Omental fat pad (tissue), 4 donors: ENCODE data around the gene COX6B2. TPM values are rescaled to one million over a fixed set of nuclear protein-coding genes. Genes with fewer than 3 reads are reported as not detected.

ENCODE experiments used
- ATAC-seq: fragments of 150-250 bp; one replicate; pipeline ENCODE4 v1.9.1; 2016; ENCODE audit warnings: mild to moderate bottlenecking, moderate library complexity; ENCODE audit not compliant: low FRiP score
- DNase-seq: peaks from one replicate; pipeline ENCODE4 v3.0.0-alpha.2; 2019; ENCODE audit warnings: low spot score
- CTCF ChIP-seq, 3 donors: fragments of 450-650 bp; IDR thresholded peaks; one replicate each; pipeline ENCODE4 v1.5.1; 2016 to 2017; ENCODE audit warnings: antibody characterized with exemption in 3 of 3, mild to moderate bottlenecking in 3 of 3, moderate library complexity in 2 of 3
- total RNA-seq, 4 donors: library from RNA; depleted of rRNA; stranded (reverse); fragments of >200 nt; gene quantifications; one replicate each; pipeline ENCODE4 v1.1.0, GENCODE V29; 2016

COX6B2 gene
- total RNA-seq, 4 donors from 2014 or later: 0.56 TPM; not detected in 3

DNA sequence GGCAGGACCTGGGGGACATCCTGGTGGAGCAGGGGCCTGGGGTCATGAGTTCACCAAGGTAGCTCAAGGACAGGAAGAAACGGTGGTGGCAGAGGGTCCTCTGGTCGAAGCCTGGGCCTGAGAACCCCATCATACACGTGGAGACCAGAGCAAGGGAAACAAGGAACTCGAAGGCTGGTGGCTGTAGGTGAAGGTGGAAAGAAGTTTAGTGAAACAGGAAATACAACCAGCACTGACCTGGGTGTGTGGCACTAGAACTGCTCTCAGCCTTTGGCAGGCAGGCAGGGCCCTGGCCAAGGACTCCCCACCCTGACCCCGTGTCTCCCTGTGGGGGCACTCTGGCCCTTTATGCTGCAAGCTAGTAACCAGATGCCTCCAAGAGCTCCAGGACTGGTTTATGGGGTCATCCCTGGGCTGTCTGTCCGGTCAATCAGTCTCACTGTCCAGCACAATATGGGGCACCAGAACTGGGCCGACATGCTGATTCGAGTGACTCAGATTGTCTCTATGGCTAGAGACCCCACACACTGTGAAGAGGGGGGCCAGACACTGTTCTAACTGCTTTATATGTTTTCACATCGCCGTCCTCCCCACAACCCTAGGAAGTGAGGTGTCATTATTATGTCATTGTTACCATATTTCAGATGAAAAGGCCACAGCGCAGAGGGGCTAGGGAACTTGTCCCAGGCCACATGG is 3.8 kb downstream of the COX6B2 start:
- ATAC-seq (no peak), DNase-seq (no peak)
- TF ChIP-seq CTCF (IDR thresholded peaks at IDR 0.05): no peak

DNA sequence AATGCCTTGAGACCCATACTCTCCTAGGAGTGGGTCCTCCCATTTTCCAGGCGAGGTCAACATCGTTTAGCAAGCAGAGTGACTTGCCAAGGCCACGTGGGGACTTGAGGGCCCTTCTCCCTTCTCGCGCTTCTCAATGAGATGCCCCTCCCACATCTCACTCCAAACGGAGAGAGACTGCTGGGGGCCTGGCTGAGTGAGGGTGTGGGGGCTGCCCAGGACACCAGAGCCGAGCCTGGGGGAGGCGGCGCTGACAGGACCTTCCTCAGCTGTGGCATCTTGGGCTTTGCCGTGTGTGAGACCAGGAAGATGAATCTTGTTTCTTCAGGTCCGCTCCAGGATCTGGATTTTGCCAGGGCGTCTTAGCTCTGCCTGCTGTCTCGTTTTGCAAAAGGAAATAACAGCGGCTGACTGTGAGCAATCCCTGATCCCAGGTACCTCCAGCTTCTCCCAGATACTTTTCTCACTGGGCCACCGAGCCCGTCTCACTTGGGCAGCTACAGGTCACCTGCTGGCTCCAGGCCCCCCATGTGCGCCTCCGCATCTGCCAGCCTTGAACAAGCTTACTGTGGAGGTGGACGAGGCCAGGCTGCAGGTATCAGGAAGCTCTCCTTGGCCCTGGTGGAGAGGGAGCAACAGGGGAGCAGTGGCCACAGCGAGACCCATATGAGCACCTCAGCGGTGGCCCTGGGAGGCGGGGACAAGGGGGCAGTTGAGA is 6.0 kb downstream of the COX6B2 start:
- DNase-seq: no peak
- ATAC-seq: no peak
- TF ChIP-seq CTCF (IDR thresholded peaks at IDR 0.05): no peak

- no peak for DNase-seq
- no peak for ATAC-seq
- no peak for TF ChIP-seq CTCF (IDR thresholded peaks at IDR 0.05)
These were observed 7.0 kb downstream of the COX6B2 start for GRCh38 chr19:55347442-55348009.

DNA sequence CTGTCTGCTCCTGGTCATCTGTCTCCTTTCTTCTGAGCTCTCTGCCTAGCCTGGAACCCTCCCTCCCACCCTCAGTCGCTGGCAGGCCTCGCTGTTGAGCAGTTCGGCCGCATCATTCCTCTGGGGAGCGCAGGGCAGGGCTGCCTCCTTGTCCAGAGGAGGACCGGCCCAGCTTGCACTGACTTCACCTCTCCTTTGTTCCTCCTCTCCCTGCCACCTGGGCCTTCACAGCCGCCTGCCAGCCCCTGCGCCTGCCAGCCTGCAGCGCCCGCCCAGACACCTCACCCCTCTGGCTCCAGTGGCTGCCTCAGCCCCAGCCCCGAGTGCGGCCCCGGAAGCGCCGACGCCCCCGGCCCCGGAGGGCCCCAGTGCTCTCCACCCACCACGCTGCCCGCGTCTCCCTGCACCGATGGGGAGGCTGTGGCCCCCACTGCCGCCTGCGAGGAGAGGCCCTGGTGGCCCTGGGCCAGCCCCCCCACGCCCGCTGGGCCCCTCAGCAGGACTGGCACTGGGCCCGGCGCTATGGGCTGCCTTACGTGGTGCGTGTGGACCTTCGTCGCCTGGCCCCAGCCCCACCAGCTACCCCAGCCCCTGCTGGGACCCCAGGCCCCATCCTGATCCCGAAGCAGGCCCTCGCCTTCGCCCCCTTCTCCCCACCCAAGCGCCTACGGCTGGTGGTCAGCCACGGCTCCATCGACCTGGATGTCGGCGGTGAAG is 7.6 kb downstream of the COX6B2 start:
- no peak for ATAC-seq
- TF ChIP-seq CTCF (IDR thresholded peaks at IDR 0.05): no peak

GRCh38 chr19:55345818-55346724 is 8.4 kb downstream of the COX6B2 start:
- ATAC-seq (peak; percentile 83), DNase-seq (peak; percentile 66)
- TF ChIP-seq CTCF (IDR thresholded peaks at IDR 0.05): no peak

More for the DNA sequence above, 7.6 kb downstream of the COX6B2 start:
- no peak for DNase-seq
